HepG2 (cell line): ENCODE data around the gene BCL2L1. TPM values are rescaled to one million over a fixed set of nuclear protein-coding genes. Genes with fewer than 3 reads are reported as not detected.

Source experiments
- ATRX ChIP-seq: sonication (generic); formaldehyde crosslinking; IDR thresholded peaks from 2 replicates; pipeline ENCODE4 v1.4.0; 2020; ENCODE audit warnings: missing genetic modification reagents, borderline replicate concordance
- GATAD2A ChIP-seq: IDR thresholded peaks from 2 replicates; pipeline ENCODE4 v1.6.1; 2016
- HNF1A ChIP-seq, 2 experiments: sonication (generic) in 1 of 2; formaldehyde crosslinking in 1 of 2; IDR thresholded peaks; 2 replicates each; pipeline versions ENCODE4 v1.4.0 to v1.6.1; 2016 to 2020; ENCODE audit warnings: borderline replicate concordance in 1 of 2, low read depth in 1 of 2, mild to moderate bottlenecking in 1 of 2, missing genetic modification reagents in 1 of 2
- MEF2D ChIP-seq: sonication (generic); formaldehyde crosslinking; IDR thresholded peaks from 2 replicates; pipeline ENCODE4 v1.5.1; 2020; ENCODE audit warnings: mild to moderate bottlenecking, missing genetic modification reagents
- MLXIP ChIP-seq: sonication (generic); formaldehyde crosslinking; IDR thresholded peaks from 2 replicates; pipeline ENCODE4 v1.9.0; 2021; ENCODE audit warnings: missing genetic modification reagents, borderline replicate concordance
- SMAD1 ChIP-seq: sonication (generic); formaldehyde crosslinking; IDR thresholded peaks from 2 replicates; pipeline ENCODE4 v1.4.0; 2020; ENCODE audit warnings: missing genetic modification reagents, low read depth, mild to moderate bottlenecking, borderline replicate concordance
- SOX6 ChIP-seq, 2 experiments: fragments of 450-650 bp in 1 of 2; sonication (generic) in 1 of 2; formaldehyde crosslinking in 1 of 2; IDR thresholded peaks; 2 replicates each; pipeline versions ENCODE4 v1.4.0 to v1.6.1; 2017 to 2020; ENCODE audit warnings: antibody characterized with exemption in 1 of 2, mild to moderate bottlenecking in 1 of 2, missing genetic modification reagents in 1 of 2
- SPEN ChIP-seq: sonication (generic); formaldehyde crosslinking; IDR thresholded peaks from 2 replicates; pipeline ENCODE4 v1.5.1; 2020; ENCODE audit warnings: low read depth, mild to moderate bottlenecking, missing genetic modification reagents
- ZBTB39 ChIP-seq: sonication (generic); formaldehyde crosslinking; IDR thresholded peaks from 2 replicates; pipeline ENCODE4 v1.5.0; 2020; ENCODE audit warnings: missing genetic modification reagents
- ZFP90 ChIP-seq: sonication (generic); formaldehyde crosslinking; IDR thresholded peaks from 2 replicates; pipeline ENCODE4 v1.8.0; 2022; ENCODE audit warnings: missing genetic modification reagents, mild to moderate bottlenecking, inconsistent platforms, borderline replicate concordance
- ZNF383 ChIP-seq: sonication (generic); formaldehyde crosslinking; IDR thresholded peaks from 2 replicates; pipeline ENCODE4 v1.4.0; 2020; ENCODE audit warnings: missing genetic modification reagents, mild to moderate bottlenecking, borderline replicate concordance
- ZNF431 ChIP-seq: sonication (generic); formaldehyde crosslinking; IDR thresholded peaks from 2 replicates; pipeline ENCODE4 v1.9.0; 2022; ENCODE audit warnings: missing genetic modification reagents, low read depth, mild to moderate bottlenecking, borderline replicate concordance
- ZNF7 ChIP-seq: IDR thresholded peaks from 2 replicates; pipeline ENCODE4 v1.6.1; 2016; ENCODE audit warnings: missing biosample characterization, missing genetic modification reagents
- ZNF878 ChIP-seq: sonication (generic); formaldehyde crosslinking; IDR thresholded peaks from 2 replicates; pipeline ENCODE4 v1.8.1; 2023; ENCODE audit warnings: mild to moderate bottlenecking, missing genetic modification reagents, moderate library complexity
- polyA plus RNA-seq, 8 experiments: library from polyadenylated mRNA; depleted of rRNA in 3 of 8; stranded (reverse) in 7 of 8; unstranded in 1 of 8; fragments of >200 nt; fragmentation: Illumina TruSeq in 4 of 8; extraction: Trizol in 4 of 8; gene quantifications; 2 replicates each; pipeline versions ENCODE4 v1.2.1 to v1.2.3, GENCODE V29; 2011 to 2016; ENCODE audit warnings: low read depth in 4 of 8, missing spikeins in 1 of 8, mixed read lengths in 1 of 8; ENCODE audit not compliant: insufficient read depth in 1 of 8
- total RNA-seq, 5 experiments: library from RNA; depleted of rRNA; stranded (reverse); fragments of >200 nt; fragmentation: Illumina TruSeq; extraction: Trizol; gene quantifications; 2 replicates each; pipeline ENCODE4 v1.2.3, GENCODE V29; 2016; ENCODE audit warnings: low read depth in 1 of 5
- TF ChIP-seq, protein P1 (sequence below): sonication (generic); formaldehyde crosslinking; IDR thresholded peaks from 2 replicates; pipeline ENCODE4 v1.4.0; 2020; ENCODE audit warnings: missing genetic modification reagents

The BCL2L1 gene
- total and polyA plus RNA-seq, 2 of the 13 experiments (the other 11 are each of a cell fraction or from before 2014, with no cell fraction given): 164 to 258 TPM

- TF ChIP-seq MLXIP (no peak), ZNF878 (CRISPR knock-in tag) (peak; percentile 75), GATAD2A (CRISPR knock-in tag) (peak; percentile 100), ZNF383 (no peak; the same call in 1 of the 2 replicates), SOX6 (IDR thresholded peaks at IDR 0.05) (no peak), SOX6 (CRISPR knock-in tag; IDR thresholded peaks at IDR 0.05) (peak; percentile 99), ATRX (CRISPR knock-in tag) (no peak), SPEN (CRISPR knock-in tag) (peak; percentile 97; the same call in 1 of the 2 replicates), ZNF431 (CRISPR knock-in tag) (peak; percentile 94), MEF2D (CRISPR knock-in tag) (peak; percentile 98), ZNF7 (CRISPR knock-in tag) (peak; percentile 85), SMAD1 (CRISPR knock-in tag) (peak; percentile 20; the same call in 1 of the 2 replicates), HNF1A (IDR thresholded peaks at IDR 0.05; ENCODE audit: low read depth) (peak; percentile 86), HNF1A (CRISPR knock-in tag; IDR thresholded peaks at IDR 0.05; ENCODE audit: borderline replicate concordance) (peak; percentile 97), ZBTB39 (CRISPR knock-in tag) (peak; percentile 100), ZFP90 (CRISPR knock-in tag) (peak; percentile 19; the same call in 1 of the 2 replicates)
- TF ChIP-seq, protein P1, sequence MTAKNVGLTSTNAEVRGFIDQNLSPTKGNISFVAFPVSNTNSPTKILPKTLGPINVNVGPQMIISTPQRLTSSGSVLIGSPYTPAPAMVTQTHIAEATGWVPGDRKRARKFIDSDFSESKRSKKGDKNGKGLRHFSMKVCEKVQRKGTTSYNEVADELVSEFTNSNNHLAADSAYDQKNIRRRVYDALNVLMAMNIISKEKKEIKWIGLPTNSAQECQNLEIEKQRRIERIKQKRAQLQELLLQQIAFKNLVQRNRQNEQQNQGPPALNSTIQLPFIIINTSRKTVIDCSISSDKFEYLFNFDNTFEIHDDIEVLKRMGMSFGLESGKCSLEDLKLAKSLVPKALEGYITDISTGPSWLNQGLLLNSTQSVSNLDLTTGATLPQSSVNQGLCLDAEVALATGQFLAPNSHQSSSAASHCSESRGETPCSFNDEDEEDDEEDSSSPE: 0 out of 2 replicates have a peak, but pooled peaks have one; percentile 49
Measured at GRCh38 chr20:31695849-31696804, 26.5 kb downstream of the BCL2L1 start (continued).
